HS-5 (cell line): ENCODE measurements around the gene NBPF12.
"Not testable (repeated sequence)": the region's sequence is repeated elsewhere in the genome, so short reads cannot be mapped to it uniquely, and the experiment has no call there.

ENCODE experiments used
- DNase-seq: peaks from one replicate; pipeline ENCODE4 v3.0.0-alpha.2; 2012; ENCODE audit warnings: low read depth

The NBPF12 gene

GRCh38 chr1:146986450-146986849 lies 48.3 kb downstream of the NBPF12 start:
- DNase-seq, result not testable (repeated sequence)

GRCh38 chr1:146987502-146987901 lies 49.4 kb downstream of the NBPF12 start:
- DNase-seq, result not testable (repeated sequence)

GRCh38 chr1:146989455-146989854 lies 51.3 kb downstream of the NBPF12 start:
- DNase-seq, result not testable (repeated sequence)

GRCh38 chr1:147008495-147008894 lies 70.4 kb downstream of the NBPF12 start:
- DNase-seq, result not testable (repeated sequence)

GRCh38 chr1:147026975-147027374 lies 88.9 kb downstream of the NBPF12 start:
- not testable (repeated sequence) for DNase-seq

- DNase-seq, result peak; percentile 87
These were observed 92.0 kb downstream of the NBPF12 start for GRCh38 chr1:147030066-147030653.

GRCh38 chr1:147039916-147040315 lies 101.8 kb downstream of the NBPF12 start:
- no peak for DNase-seq

- DNase-seq, result not testable (repeated sequence)
These were observed 104.8 kb downstream of the NBPF12 start for GRCh38 chr1:147042891-147043290.

GRCh38 chr1:147044511-147044910 lies 106.4 kb downstream of the NBPF12 start:
- not testable (repeated sequence) for DNase-seq
